Activated CD4-positive, CD25-positive, alpha-beta regulatory T cell treated with anti-CD3 and anti-CD28 coated beads, Interleukin-2, amount 50 U/mL, for 72 hours (primary cell): ENCODE data around the gene CRB3.
"Not testable (repeated sequence)": the region's sequence is repeated elsewhere in the genome, so short reads cannot be mapped to it uniquely, and the experiment has no call there.

Experiments
- DNase-seq: peaks from one replicate; pipeline ENCODE4 v3.0.0; 2021

Gene CRB3

GRCh38 chr19:6464070-6464873 is at the start of gene CRB3:
Gene CRB3, plus strand, starts transcription at chr19:6464271. Its CDS starts 431 bp downstream, at chr19:6464702.
- DNase-seq: peak; percentile 49

- DNase-seq: no peak
Measured at GRCh38 chr19:6414793-6415590, 49.1 kb upstream of the CRB3 start.

GRCh38 chr19:6415591-6416190 is 48.4 kb upstream of the CRB3 start:
- DNase-seq: no peak

- DNase-seq: no peak
Measured at GRCh38 chr19:6416658-6417405, 47.2 kb upstream of the CRB3 start.

- no peak for DNase-seq
Measured at GRCh38 chr19:6417713-6418561, 46.1 kb upstream of the CRB3 start.

- no peak for DNase-seq
Measured at GRCh38 chr19:6418562-6418932, 45.5 kb upstream of the CRB3 start.

- DNase-seq: no peak
Measured at GRCh38 chr19:6421075-6422014, 42.7 kb upstream of the CRB3 start.

GRCh38 chr19:6423499-6424194 is 40.4 kb upstream of the CRB3 start:
- DNase-seq: peak; percentile 43

- DNase-seq: peak; percentile 50
Measured at GRCh38 chr19:6424195-6424938, 39.7 kb upstream of the CRB3 start, which contains the start of gene KHSRP. Gene KHSRP, minus strand, starts transcription at chr19:6424811. Its CDS starts 110 bp downstream, at chr19:6424701.

- peak; percentile 98 for DNase-seq
Measured at GRCh38 chr19:6424939-6425731, 38.9 kb upstream of the CRB3 start.

GRCh38 chr19:6425732-6426620 is 38.1 kb upstream of the CRB3 start:
- no peak for DNase-seq

- no peak for DNase-seq
Measured at GRCh38 chr19:6427131-6427530, 36.9 kb upstream of the CRB3 start.

- not testable (repeated sequence) for DNase-seq
Measured at GRCh38 chr19:6428692-6429418, 35.2 kb upstream of the CRB3 start.

- no peak for DNase-seq
Measured at GRCh38 chr19:6429419-6430221, 34.5 kb upstream of the CRB3 start.

GRCh38 chr19:6431891-6432290 is 32.2 kb upstream of the CRB3 start:
- DNase-seq: no peak

GRCh38 chr19:6433165-6433564 is 30.9 kb upstream of the CRB3 start:
- no peak for DNase-seq
